Right cardiac atrium (tissue), 5 donors: ENCODE results near the gene FAM13A. TPM values are rescaled to one million over a fixed set of nuclear protein-coding genes. Genes with fewer than 3 reads are reported as not detected.
"Not testable (repeated sequence)": the region's sequence is repeated elsewhere in the genome, so short reads cannot be mapped to it uniquely, and the experiment has no call there.

Experiments used
- ATAC-seq, 2 donors: fragments of 200-7000 bp; cut with Tn5 transposase; one replicate each; pipeline versions ENCODE4 v1.8.0 to v1.9.1; 2020; ENCODE audit warnings: moderate library complexity in 2 of 2, mild to moderate bottlenecking in 1 of 2
- DNase-seq, 3 donors: peaks; one replicate each; pipeline ENCODE4 v3.0.0-alpha.2; 2020
- H3K27ac ChIP-seq: one replicate; pipeline ENCODE4 v1.5.1; 2013; ENCODE audit warnings: mild to moderate bottlenecking, low read length, control low read depth, moderate library complexity
- H3K27me3 ChIP-seq: one replicate; pipeline ENCODE4 v1.6.1; 2013; ENCODE audit not compliant: control insufficient read depth, insufficient read depth
- H3K4me1 ChIP-seq: one replicate; pipeline ENCODE4 v1.6.1; 2013; ENCODE audit warnings: low read length; ENCODE audit not compliant: control insufficient read depth, insufficient read depth
- H3K4me3 ChIP-seq: one replicate; pipeline ENCODE4 v1.5.1; 2013; ENCODE audit warnings: low read length, control low read depth
- H3K9me3 ChIP-seq: one replicate; pipeline ENCODE4 v1.6.1; 2013; ENCODE audit warnings: low read length; ENCODE audit not compliant: control insufficient read depth
- WGBS: extraction: QIAGEN DNeasy Blood & Tissue Kit; methylation state at CpG from one replicate; pipeline ENCODE4 v1.1.7; 2013; 5-methylcytosine and 5-hydroxymethylcytosine counted together
- intact Hi-C, 4 donors: fragments of 100-400 bp; cut with DNase I; formaldehyde crosslinking; loops; one replicate each; pipeline versions ENCODE4 v1.11.0 to v1.14.0; 2022 to 2023
- polyA plus RNA-seq: library from polyadenylated mRNA; stranded (reverse); fragments of 200-250 nt; gene quantifications from one replicate; pipeline ENCODE4 v1.2.3, GENCODE V29; 2013
- total RNA-seq, 4 donors: library from RNA; stranded (reverse); fragmentation: NEBNext Ultra II Directional; extraction: Animal tissue kit (Norgen Biotek cat#: 25700); gene quantifications; one replicate each; pipeline ENCODE4 v1.2.1, GENCODE V29; 2021
- donor health status: healthy with polysubstance abuse.
- donor health status: DM: no; HTN: yes; CAD: no.
- donor health status: DM: no; HTN: no; CAD: no.
- donor health status: DM: no; HTN: yes; CAD: no; lungs with severe emphysema.
- donor health status: DM: yes; HTN: yes; CAD: no.

Gene FAM13A
- total and polyA plus RNA-seq, 5 donors, result 8.8 to 18.5 (median 16.6) TPM

DNA sequence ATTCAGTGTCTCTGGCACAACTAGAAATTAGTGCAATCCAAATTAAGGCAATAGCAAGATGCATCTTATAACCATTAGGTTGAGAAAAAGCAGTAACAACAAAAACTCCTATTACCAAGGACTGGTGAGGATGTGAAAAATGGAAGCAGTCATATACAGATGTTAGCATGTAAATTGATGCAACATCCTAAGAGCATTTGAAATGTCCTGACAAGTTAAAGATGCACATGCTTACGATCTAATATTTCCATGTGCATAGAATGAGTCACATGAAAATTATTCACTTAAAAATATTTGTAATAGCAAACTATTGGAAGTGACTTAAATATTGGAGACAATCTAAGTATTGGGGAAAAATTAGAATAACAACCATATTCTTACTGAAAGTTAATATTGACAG is 163.0 kb downstream of the FAM13A start:
- DNase-seq (no peak), ATAC-seq (no peak)
- intact Hi-C loops, result no loop called here
- no peaks in the 10 kb centered on the region for H3K27me3 ChIP-seq
- no peak overlapping the region for H3K27ac ChIP-seq
- 93% methylated on average over 1 of the region's 1 CpG for WGBS
- H3K9me3 ChIP-seq, result no peaks in the 10 kb centered on the region
- H3K4me3 ChIP-seq, result no peak overlapping the region
- no peaks in the 10 kb centered on the region for H3K4me1 ChIP-seq

DNA sequence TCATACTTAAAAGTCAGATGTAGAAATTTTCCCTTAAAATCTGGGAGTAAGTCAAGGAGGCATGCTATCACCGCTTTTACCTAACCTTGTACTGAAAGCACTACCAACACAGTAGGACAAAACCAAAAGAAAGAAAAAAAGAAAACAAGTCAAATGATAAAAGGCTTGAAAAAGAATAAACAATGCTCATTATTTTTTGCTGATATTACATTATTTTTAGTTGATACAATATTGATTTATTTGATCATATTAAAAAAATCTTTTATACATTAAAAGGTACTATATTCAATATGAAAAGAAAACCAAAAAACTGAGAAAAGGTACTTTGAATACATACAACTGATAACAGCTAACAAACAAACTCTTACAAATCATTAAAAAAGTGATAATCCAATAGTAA is 164.3 kb downstream of the FAM13A start:
- intact Hi-C loops, result no loop called here
- H3K27me3 ChIP-seq, result no peaks in the 10 kb centered on the region
- H3K9me3 ChIP-seq, result no peaks in the 10 kb centered on the region
- H3K27ac ChIP-seq, result no peak overlapping the region
- 99% methylated on average over 1 of the region's 1 CpG for WGBS
- H3K4me3 ChIP-seq, result no peak overlapping the region
- H3K4me1 ChIP-seq, result no peaks in the 10 kb centered on the region
- no peak for ATAC-seq
- no peak for DNase-seq

- ATAC-seq (no peak), DNase-seq (no peak)
- 85% methylated on average over 1 of the region's 1 CpG for WGBS
- H3K4me3 ChIP-seq, result no peak overlapping the region
- no peaks in the 10 kb centered on the region for H3K4me1 ChIP-seq
- no peak overlapping the region for H3K27ac ChIP-seq
- no peaks in the 10 kb centered on the region for H3K9me3 ChIP-seq
- intact Hi-C loops, result no loop called here
- no peaks in the 10 kb centered on the region for H3K27me3 ChIP-seq
Measured at GRCh38 chr4:88891636-88892035, 165.3 kb downstream of the FAM13A start.

GRCh38 chr4:88887409-88887808 is 169.6 kb downstream of the FAM13A start:
- H3K27ac ChIP-seq, H3K4me3 ChIP-seq, intact Hi-C loops, DNase-seq, H3K9me3 ChIP-seq, H3K27me3 ChIP-seq, H3K4me1 ChIP-seq, ATAC-seq: not testable (repeated sequence)
- WGBS, result 90% methylated on average over 3 of the region's 3 CpGs

GRCh38 chr4:88881227-88881569 is 175.8 kb downstream of the FAM13A start:
- no peak overlapping the region for H3K27ac ChIP-seq
- 71% methylated on average over 2 of the region's 2 CpGs for WGBS
- H3K27me3 ChIP-seq, result no peaks in the 10 kb centered on the region
- intact Hi-C loops, result no loop called here
- no peaks in the 10 kb centered on the region for H3K9me3 ChIP-seq
- DNase-seq, result no peak
- H3K4me1 ChIP-seq, result peaks cover 2% of the 10 kb centered on the region
- ATAC-seq, result no peak
- no peak overlapping the region for H3K4me3 ChIP-seq

DNA sequence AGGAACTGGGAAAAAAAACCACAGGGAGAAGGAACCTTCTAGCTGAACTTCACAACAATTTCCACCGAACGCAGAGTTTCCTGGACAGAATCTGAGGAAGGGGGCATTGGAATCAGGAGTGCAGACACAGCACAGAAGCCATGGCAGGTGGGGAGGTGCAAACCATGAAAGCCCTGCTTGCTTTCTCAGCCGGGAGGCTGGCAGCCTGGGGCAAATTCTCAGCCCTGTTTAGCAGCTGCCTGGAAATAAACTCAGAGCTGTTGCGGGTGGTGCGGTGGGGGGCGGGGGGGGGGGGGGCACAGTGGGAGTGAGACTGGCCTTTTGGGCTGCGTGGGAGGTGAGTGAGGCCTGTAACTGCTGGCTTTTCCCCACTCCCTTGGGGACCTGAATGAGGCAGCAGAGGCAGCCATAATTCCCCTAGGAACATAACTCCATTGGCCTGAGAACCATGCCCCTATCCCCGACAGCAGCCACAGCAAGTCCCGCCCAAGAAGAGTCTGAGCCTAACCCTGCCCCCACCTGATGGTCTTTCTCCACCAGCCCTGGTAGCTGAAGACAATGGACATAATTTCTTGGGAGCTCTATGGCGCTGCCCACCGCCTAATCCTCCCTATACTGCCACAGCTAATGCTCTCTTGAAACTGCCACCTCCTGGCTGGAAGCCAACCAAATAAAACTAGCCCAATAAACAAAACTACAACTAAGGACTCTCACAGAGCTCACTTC is 176.3 kb downstream of the FAM13A start:
- WGBS, result 81% methylated on average over 11 of the region's 11 CpGs
- Histone ChIP-seq H3K4me3 (no peak overlapping the region), H3K9me3 (no peaks in the 10 kb centered on the region), H3K27me3 (no peaks in the 10 kb centered on the region), H3K27ac (no peak overlapping the region), H3K4me1 (peaks cover 2% of the 10 kb centered on the region)
- no peak for ATAC-seq
- DNase-seq, result no peak
- intact Hi-C loops, result no loop called here

DNA sequence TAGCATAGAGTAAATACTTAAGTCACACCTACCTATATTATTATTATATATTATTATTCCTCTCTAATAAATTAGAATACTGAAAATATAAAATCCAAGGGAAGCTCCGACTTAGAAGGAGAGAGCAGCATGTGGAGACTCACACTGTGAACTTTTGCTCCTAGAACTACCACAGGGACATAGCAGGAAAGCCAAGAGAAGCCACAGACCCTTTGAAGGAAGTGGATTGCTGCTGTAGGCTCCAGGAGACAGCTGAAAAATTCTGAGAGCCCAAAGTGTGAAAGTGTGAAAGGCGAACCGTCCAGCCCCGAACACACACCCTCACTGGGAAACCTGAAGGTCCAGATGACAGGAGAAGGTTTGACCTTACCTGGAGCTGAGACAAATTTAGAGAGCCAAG is 177.0 kb downstream of the FAM13A start:
- no peak for ATAC-seq
- 59% methylated on average over 4 of the region's 4 CpGs for WGBS
- no peaks in the 10 kb centered on the region for H3K27me3 ChIP-seq
- no peaks in the 10 kb centered on the region for H3K9me3 ChIP-seq
- DNase-seq, result no peak
- H3K4me3 ChIP-seq, result no peak overlapping the region
- peaks cover 2% of the 10 kb centered on the region for H3K4me1 ChIP-seq
- intact Hi-C loops, result no loop called here
- H3K27ac ChIP-seq, result no peak overlapping the region

GRCh38 chr4:88878642-88879041 is 178.3 kb downstream of the FAM13A start:
- Histone ChIP-seq H3K4me1 (peaks cover 2% of the 10 kb centered on the region), H3K27ac (no peak overlapping the region), H3K27me3 (no peaks in the 10 kb centered on the region), H3K9me3 (no peaks in the 10 kb centered on the region), H3K4me3 (no peak overlapping the region)
- ATAC-seq (no peak), DNase-seq (no peak)
- 86% methylated on average over 1 of the region's 1 CpG for WGBS
- intact Hi-C loops, result no loop called here

- WGBS, result 94% methylated on average over 9 of the region's 9 CpGs
- H3K27ac ChIP-seq, result no peak overlapping the region
- peaks cover 1% of the 10 kb centered on the region for H3K4me1 ChIP-seq
- no peaks in the 10 kb centered on the region for H3K27me3 ChIP-seq
- H3K9me3 ChIP-seq, result no peaks in the 10 kb centered on the region
- intact Hi-C loops, result no loop called here
- DNase-seq (peak in 2 of 3 donors; percentile 40 to 48), ATAC-seq (no peak)
- H3K4me3 ChIP-seq, result no peak overlapping the region
Measured at GRCh38 chr4:88870428-88870827, 186.6 kb downstream of the FAM13A start.

DNA sequence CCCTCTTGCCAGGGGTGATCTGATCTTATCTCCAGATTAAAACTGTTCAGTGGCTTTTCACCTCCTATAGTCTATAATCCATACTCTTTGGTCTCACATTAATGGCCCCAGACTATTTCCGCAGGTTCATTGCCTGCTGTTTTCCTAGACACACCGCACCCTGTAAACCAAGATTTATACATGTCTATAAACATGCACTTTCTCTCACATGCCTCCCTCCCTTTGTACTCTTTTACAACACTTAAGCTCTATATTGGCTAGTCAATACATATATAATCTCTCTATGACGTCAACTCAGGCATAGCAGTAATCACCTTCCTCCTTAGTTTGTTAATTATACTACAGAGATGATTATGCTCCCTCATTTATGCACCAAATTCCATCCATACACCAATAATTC is 188.5 kb downstream of the FAM13A start:
- intact Hi-C loops, result no loop called here
- DNase-seq (no peak), ATAC-seq (no peak)
- no peaks in the 10 kb centered on the region for H3K9me3 ChIP-seq
- WGBS, result 97% methylated on average over 3 of the region's 3 CpGs
- H3K4me3 ChIP-seq, result no peak overlapping the region
- H3K27me3 ChIP-seq, result no peaks in the 10 kb centered on the region
- H3K4me1 ChIP-seq, result peaks cover 1% of the 10 kb centered on the region
- no peak overlapping the region for H3K27ac ChIP-seq

DNA sequence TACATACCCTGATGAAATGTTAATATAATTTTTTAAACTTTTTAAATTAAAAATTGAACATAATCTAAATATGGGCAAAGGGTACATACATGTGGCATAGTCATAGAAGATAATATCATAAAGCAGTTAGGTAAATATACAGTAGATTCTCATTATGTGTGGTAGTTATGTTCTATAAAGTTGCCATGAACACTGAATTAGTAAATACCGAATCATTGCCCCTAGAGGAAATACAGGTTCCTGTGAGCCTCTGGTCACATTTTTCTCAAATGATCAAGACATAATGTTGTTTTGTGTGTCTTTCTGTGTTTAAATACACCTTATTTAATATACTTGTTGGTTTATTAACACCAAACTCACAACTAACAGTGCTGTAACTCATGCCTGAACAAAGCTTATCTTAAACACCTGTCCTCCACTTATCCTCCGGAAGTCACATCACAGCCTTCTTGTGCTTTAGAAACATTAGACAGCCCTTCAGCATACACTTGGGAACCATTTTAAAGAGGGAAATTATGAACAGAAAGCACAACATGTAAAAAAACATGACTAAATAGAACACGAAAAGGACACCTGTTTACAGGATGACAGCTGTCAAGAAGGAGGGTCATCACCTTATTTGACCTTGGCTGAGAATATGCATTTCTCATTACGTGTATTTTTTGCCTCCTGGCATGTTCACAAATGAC is 190.0 kb downstream of the FAM13A start:
- no peak overlapping the region for H3K4me3 ChIP-seq
- intact Hi-C loops, result no loop called here
- ATAC-seq (no peak), DNase-seq (no peak)
- no peak overlapping the region for H3K27ac ChIP-seq
- 61% methylated on average over 4 of the region's 4 CpGs for WGBS
- no peaks in the 10 kb centered on the region for H3K27me3 ChIP-seq
- peaks cover 1% of the 10 kb centered on the region for H3K4me1 ChIP-seq
- H3K9me3 ChIP-seq, result no peaks in the 10 kb centered on the region
